Erythroblast (primary cell): ENCODE data around the gene ATXN10.

Source experiments
- GATA1 ChIP-seq: IDR thresholded peaks from 2 replicates; pipeline ENCODE4 v1.6.1; 2011; ENCODE audit warnings: low read depth, mild to moderate bottlenecking, control low read depth, low read length, moderate library complexity
- POLR2A ChIP-seq: IDR thresholded peaks from 2 replicates; pipeline ENCODE4 v1.6.1; 2011; ENCODE audit warnings: mild to moderate bottlenecking, low read length

DNA sequence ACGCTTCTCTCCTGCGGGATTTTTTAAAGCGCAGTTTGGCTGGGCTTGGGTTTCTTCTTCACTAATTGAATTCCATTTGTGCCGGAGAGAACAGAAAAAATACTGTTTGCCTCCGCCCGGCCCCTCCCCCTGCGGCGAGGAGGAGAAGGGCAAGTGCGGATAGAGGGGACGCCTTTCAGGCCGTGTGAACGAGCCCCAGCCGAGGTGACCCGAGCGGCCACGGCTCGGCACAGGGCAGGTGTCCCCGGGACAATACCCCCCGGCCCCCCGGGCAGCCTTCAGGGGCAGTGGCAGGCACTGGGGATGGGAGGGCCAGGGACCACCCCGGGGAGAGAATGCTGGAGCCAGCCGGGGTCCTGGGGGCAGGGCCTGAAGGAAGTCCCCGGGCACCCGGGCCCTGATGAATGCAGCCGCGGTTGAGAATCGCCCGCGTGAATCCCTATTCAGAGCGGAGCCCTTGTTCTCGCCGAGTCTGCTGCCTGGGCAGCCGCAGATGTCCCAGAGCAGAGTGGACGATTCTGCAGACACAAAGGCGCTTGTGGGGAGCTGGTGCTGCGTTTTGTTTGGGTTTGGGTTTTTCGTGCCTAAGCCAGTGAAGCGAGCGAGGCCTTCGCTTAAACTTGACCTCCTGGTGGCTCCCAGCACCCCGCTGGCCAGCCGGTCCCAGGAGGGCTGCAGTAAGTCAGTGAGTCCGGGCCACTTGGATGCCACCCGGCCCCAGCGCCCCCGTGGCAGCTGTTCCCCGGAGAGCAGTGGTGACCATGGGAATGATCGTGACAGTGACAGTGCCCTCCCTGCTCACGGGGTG is 209.3 kb downstream of the ATXN10 start:
- TF ChIP-seq GATA1: no peak
- no peak for TF ChIP-seq POLR2A
